ENCODE results near the gene AKR1B15. TPM values are rescaled to one million over a fixed set of nuclear protein-coding genes. Genes with fewer than 3 reads are reported as not detected.

AKR1B15 gene
- total and polyA plus RNA-seq, 9 of the 15 experiments (the other 6 are each of a cell fraction or from before 2014, with no cell fraction given), result not detected

GRCh38 chr7:134601459-134601858 is 52.5 kb downstream of the AKR1B15 start:
- H3K4me3 ChIP-seq, result no peak overlapping the region
- WGBS (ENCODE audit: insufficient coverage, low coverage, missing lambda C conversion rate), result 5% methylated on average over 4 of the region's 4 CpGs
- TF ChIP-seq NFXL1 (CRISPR knock-in tag; IDR thresholded peaks at IDR 0.05) (no peak), HBP1 (CRISPR knock-in tag; IDR thresholded peaks at IDR 0.05) (no peak), MAFG (tag; conservative IDR thresholded peaks at IDR 0.05) (no peak), MAFF (IDR thresholded peaks at IDR 0.05; ENCODE audit: low read length) (no peak), FOXA3 (CRISPR knock-in tag; conservative IDR thresholded peaks at IDR 0.05 in 1 of 2, IDR thresholded peaks at IDR 0.05 in 1 of 2) (no peak), BACH1 (tag; IDR thresholded peaks at IDR 0.05) (no peak), ZNF589 (CRISPR knock-in tag; IDR thresholded peaks at IDR 0.05; ENCODE audit: low read depth) (no peak), MLX (CRISPR knock-in tag; conservative IDR thresholded peaks at IDR 0.05) (no peak)
- H3K36me3 ChIP-seq (ENCODE audit: control insufficient read depth, insufficient read depth, low read length), result no peaks in the 10 kb centered on the region
- H3K4me2 ChIP-seq (ENCODE audit: insufficient read depth, low read length), result no peak overlapping the region
- peaks cover 13 to 19% of the 10 kb centered on the region in 2 experiments for H3K27me3 ChIP-seq (ENCODE audit: control insufficient read depth in 2 of 2, insufficient read depth in 2 of 2, low read length in 2 of 2)
- intact Hi-C loops (cut with micrococcal nuclease) (no loop called here), in situ Hi-C loops (cut with MboI) (no loop called here)
- ChIA-PET POLR2A (no interaction called here), CTCF (ENCODE audit: low intra/inter-chr PET ratio) (no interaction called here)
- H3K9ac ChIP-seq (ENCODE audit: insufficient read depth in 1 of 2, low read depth in 2 of 2, low read length in 2 of 2), result no peak overlapping the region
- DNase-seq (ENCODE audit: extremely low read depth in 1 of 4, low spot score in 3 of 4), result no peak
- H3K9me1 ChIP-seq (ENCODE audit: control insufficient read depth, insufficient read depth, low read length), result no peaks in the 10 kb centered on the region
- H4K20me1 ChIP-seq (replicated peaks; ENCODE audit: control insufficient read depth, insufficient read depth, low read length), result peaks cover 3% of the 10 kb centered on the region
- H3K9me3 ChIP-seq (replicated peaks; ENCODE audit: control insufficient read depth, insufficient read depth, low read depth, low read length), result no peaks in the 10 kb centered on the region
- no peaks in the 10 kb centered on the region for H3K79me2 ChIP-seq (ENCODE audit: control insufficient read depth, insufficient read depth, low read length)
- no peak overlapping the region for H2AFZ ChIP-seq (ENCODE audit: low read depth, low read length)
- no peak overlapping the region for H3K27ac ChIP-seq (ENCODE audit: extremely low read depth, low read depth, low read length)
- no peak for FAIRE-seq
- no TSS peak for BruUV-seq (replicated peaks)
- no peak for ATAC-seq
- H3K4me1 ChIP-seq (replicated peaks in 1 of 2; ENCODE audit: control insufficient read depth in 2 of 2, insufficient read depth in 2 of 2, low read length in 2 of 2), result no peaks in the 10 kb centered on the region

Measured in K562 (cell line).